ENCODE measurements around the gene OTC.

GRCh38 chrX:38304010-38304409 is 48.4 kb upstream of the OTC start:
- TF ChIP-seq CTCF (IDR thresholded peaks at IDR 0.05; ENCODE audit: insufficient read depth, low read depth, low read length) (peak; percentile 37), EZH2 (IDR thresholded peaks at IDR 0.05; ENCODE audit: insufficient read depth, low read length) (no peak)
